Measurements from ENCODE around the gene STARD10.

GRCh38 chr11:72720784-72721183 is 73.1 kb downstream of the STARD10 start:
- no peak for TF ChIP-seq CTCF (IDR thresholded peaks at IDR 0.05)
- TF ChIP-seq POLR2A (IDR thresholded peaks at IDR 0.05), result no peak
